WERI-Rb-1 (cell line): ENCODE data around the gene TMEM151A.
A peak's percentile ranks its signal among the peaks of the same experiment; 100 is the strongest.
"Not testable (repeated sequence)": the region's sequence is repeated elsewhere in the genome, so short reads cannot be mapped to it uniquely, and the experiment has no call there.

Experiments used
- DNase-seq: peaks from one replicate; pipeline ENCODE4 v3.0.0-alpha.2; 2020
- H3K27ac ChIP-seq: fragments of 250-450 bp; sonication (Bioruptor Pico); 2 replicates; pipeline ENCODE4 v1.5.1; 2020; ENCODE audit warnings: mild to moderate bottlenecking, moderate library complexity
- H3K27me3 ChIP-seq: fragments of 250-450 bp; sonication (Bioruptor Pico); 2 replicates; pipeline ENCODE4 v1.5.1; 2021; ENCODE audit warnings: mild to moderate bottlenecking, low read depth, moderate library complexity; ENCODE audit not compliant: insufficient read depth, severe bottlenecking
- H3K36me3 ChIP-seq: fragments of 250-450 bp; sonication (Bioruptor Pico); 2 replicates; pipeline ENCODE4 v1.5.1; 2020; ENCODE audit warnings: mild to moderate bottlenecking, moderate library complexity
- H3K4me3 ChIP-seq: 2 replicates; pipeline ENCODE4 v1.5.1; 2011; ENCODE audit warnings: low read depth, mild to moderate bottlenecking, control low read depth, low read length
- H3K9me3 ChIP-seq: fragments of 250-450 bp; sonication (Bioruptor Pico); 2 replicates; pipeline ENCODE4 v1.5.1; 2021; ENCODE audit warnings: mild to moderate bottlenecking, moderate library complexity; ENCODE audit not compliant: severe bottlenecking
- CTCF ChIP-seq: IDR thresholded peaks from 2 replicates; pipeline ENCODE4 v1.5.1; 2011; ENCODE audit warnings: low read depth, mild to moderate bottlenecking, control low read depth, inconsistent platforms, low read length

TMEM151A gene

GRCh38 chr11:66275396-66275795 lies 16.3 kb upstream of the TMEM151A start:
- no peaks in the 10 kb centered on the region for H3K9me3 ChIP-seq
- TF ChIP-seq CTCF: no peak
- DNase-seq: no peak
- H3K27me3 ChIP-seq: no peaks in the 10 kb centered on the region
- no peak overlapping the region for H3K27ac ChIP-seq
- no peak overlapping the region for H3K4me3 ChIP-seq
- peaks cover 49% of the 10 kb centered on the region for H3K36me3 ChIP-seq

- DNase-seq: no peak
- Histone ChIP-seq H3K9me3 (no peaks in the 10 kb centered on the region), H3K27me3 (no peaks in the 10 kb centered on the region), H3K36me3 (peaks cover 44% of the 10 kb centered on the region), H3K27ac (no peak overlapping the region), H3K4me3 (no peak overlapping the region)
- no peak for TF ChIP-seq CTCF
These were observed 15.6 kb upstream of the TMEM151A start for GRCh38 chr11:66275984-66276612.

- H3K36me3 ChIP-seq: peaks cover 42% of the 10 kb centered on the region
- H3K27me3 ChIP-seq, H3K9me3 ChIP-seq, H3K27ac ChIP-seq, DNase-seq, H3K4me3 ChIP-seq: not testable (repeated sequence)
These were observed 15.1 kb upstream of the TMEM151A start for GRCh38 chr11:66276619-66277018.

GRCh38 chr11:66277064-66277463 lies 14.6 kb upstream of the TMEM151A start:
- H3K4me3 ChIP-seq, H3K27me3 ChIP-seq, H3K9me3 ChIP-seq, H3K27ac ChIP-seq, DNase-seq: not testable (repeated sequence)
- H3K36me3 ChIP-seq: peaks cover 38% of the 10 kb centered on the region

- Histone ChIP-seq H3K27ac (peak within 1 kb of the TSS; percentile 62), H3K27me3 (no peaks in the 10 kb centered on the region), H3K36me3 (peaks cover 32% of the 10 kb centered on the region), H3K4me3 (peak within 1 kb of the TSS; percentile 48), H3K9me3 (no peaks in the 10 kb centered on the region)
- TF ChIP-seq CTCF: no peak
- peak; percentile 42 for DNase-seq
These were observed 14.0 kb upstream of the TMEM151A start, which contains the start of gene CNIH2 for GRCh38 chr11:66277471-66278362. Gene CNIH2 (plus strand): TSS chr11:66278175. CDS start chr11:66278457, 282 bp downstream.

- Histone ChIP-seq H3K27ac (no peak overlapping the region), H3K4me3 (peak overlapping the region; percentile 48), H3K36me3 (peaks cover 29% of the 10 kb centered on the region), H3K27me3 (no peaks in the 10 kb centered on the region), H3K9me3 (no peaks in the 10 kb centered on the region)
- DNase-seq: no peak
- TF ChIP-seq CTCF: no peak
These were observed 13.2 kb upstream of the TMEM151A start for GRCh38 chr11:66278363-66279091.
